HepG2 (cell line): ENCODE measurements around the gene RARA. TPM values are rescaled to one million over a fixed set of nuclear protein-coding genes. Genes with fewer than 3 reads are reported as not detected.
A peak's percentile ranks its signal among the peaks of the same experiment; 100 is the strongest.

ENCODE experiments used
- CCDC6 ChIP-seq: sonication (generic); formaldehyde crosslinking; IDR thresholded peaks from 2 replicates; pipeline ENCODE4 v1.8.1; 2022; ENCODE audit warnings: mild to moderate bottlenecking, missing genetic modification reagents, moderate library complexity
- CREB1 ChIP-seq, 2 experiments: fragments of 450-650 bp in 1 of 2; IDR thresholded peaks; 2 replicates each; pipeline ENCODE4 v1.6.1; 2016 to 2017; ENCODE audit warnings: control low read depth in 1 of 2, mild to moderate bottlenecking in 1 of 2, missing compliant biosample characterization in 1 of 2, missing genetic modification characterization in 1 of 2
- ELF4 ChIP-seq: sonication (generic); formaldehyde crosslinking; IDR thresholded peaks from 2 replicates; pipeline ENCODE4 v1.5.0; 2020; ENCODE audit warnings: missing genetic modification reagents, mild to moderate bottlenecking, moderate library complexity, borderline replicate concordance
- EP300 ChIP-seq, 3 experiments: sonication (generic) in 1 of 3; formaldehyde crosslinking in 1 of 3; IDR thresholded peaks; 2 replicates each; pipeline versions ENCODE4 v1.5.1 to v1.6.1; 2011 to 2020; ENCODE audit warnings: low read depth in 2 of 3, low read length in 2 of 3, borderline replicate concordance in 1 of 3, improper control_type of control experiment in 1 of 3, mild to moderate bottlenecking in 1 of 3, missing genetic modification reagents in 1 of 3, moderate library complexity in 1 of 3
- FIP1L1 ChIP-seq: fragments of 200-400 bp; formaldehyde crosslinking; IDR thresholded peaks from 2 replicates; pipeline ENCODE4 v1.6.1; 2018; ENCODE audit warnings: low read depth, mild to moderate bottlenecking, low read length, moderate library complexity, borderline replicate concordance; ENCODE audit not compliant: insufficient read depth
- FOXO1 ChIP-seq: sonication (generic); formaldehyde crosslinking; IDR thresholded peaks from 2 replicates; pipeline ENCODE4 v1.4.0; 2020; ENCODE audit warnings: missing genetic modification reagents
- GTF3A ChIP-seq: sonication (generic); formaldehyde crosslinking; conservative IDR thresholded peaks from 2 replicates; pipeline ENCODE4 v1.4.0; 2020; ENCODE audit warnings: mild to moderate bottlenecking, missing genetic modification reagents
- HMG20A ChIP-seq: IDR thresholded peaks from 2 replicates; pipeline ENCODE4 v1.6.1; 2016; ENCODE audit warnings: borderline replicate concordance
- HNF4A ChIP-seq: sonication (generic); formaldehyde crosslinking; IDR thresholded peaks from 2 replicates; pipeline ENCODE4 v1.4.0; 2020; ENCODE audit warnings: missing genetic modification reagents
- KLF16 ChIP-seq, 2 experiments: sonication (generic) in 1 of 2; formaldehyde crosslinking in 1 of 2; IDR thresholded peaks; 2 replicates each; pipeline versions ENCODE4 v1.6.1 to v1.8.0; 2016 to 2023; ENCODE audit warnings: missing genetic modification reagents in 2 of 2, missing compliant biosample characterization in 1 of 2
- MED1 ChIP-seq: sonication (generic); formaldehyde crosslinking; IDR thresholded peaks from 2 replicates; pipeline ENCODE4 v1.4.0; 2020; ENCODE audit warnings: missing genetic modification reagents
- RBFOX2 ChIP-seq: fragments of 200-400 bp; formaldehyde crosslinking; IDR thresholded peaks from 2 replicates; pipeline ENCODE4 v1.6.1; 2017; ENCODE audit warnings: low read depth, mild to moderate bottlenecking, low read length
- REPIN1 ChIP-seq: sonication (generic); formaldehyde crosslinking; IDR thresholded peaks from 2 replicates; pipeline ENCODE4 v1.8.0; 2022; ENCODE audit warnings: missing genetic modification reagents, low read depth, mild to moderate bottlenecking, borderline replicate concordance
- RXRA ChIP-seq: sonication (generic); formaldehyde crosslinking; IDR thresholded peaks from 2 replicates; pipeline ENCODE4 v1.5.1; 2020; ENCODE audit warnings: missing genetic modification reagents
- SAFB2 ChIP-seq: sonication (generic); formaldehyde crosslinking; IDR thresholded peaks from 2 replicates; pipeline ENCODE4 v1.5.1; 2020; ENCODE audit warnings: missing genetic modification reagents, low read depth, mild to moderate bottlenecking, borderline replicate concordance
- SRSF9 ChIP-seq: fragments of 200-400 bp; formaldehyde crosslinking; IDR thresholded peaks from 2 replicates; pipeline ENCODE4 v1.6.1; 2018; ENCODE audit warnings: borderline replicate concordance, mild to moderate bottlenecking, low read depth, low read length; ENCODE audit not compliant: insufficient read depth, poor library complexity, severe bottlenecking
- ZMYM3 ChIP-seq: sonication (generic); formaldehyde crosslinking; IDR thresholded peaks from 2 replicates; pipeline ENCODE4 v1.5.1; 2020; ENCODE audit warnings: mild to moderate bottlenecking, missing genetic modification reagents
- ZNF101 ChIP-seq: sonication (generic); formaldehyde crosslinking; IDR thresholded peaks from 2 replicates; pipeline ENCODE4 v1.4.0; 2020; ENCODE audit warnings: mild to moderate bottlenecking, low read depth, missing genetic modification reagents, borderline replicate concordance
- ZNF180 ChIP-seq: sonication (generic); formaldehyde crosslinking; IDR thresholded peaks from 2 replicates; pipeline ENCODE4 v1.4.0; 2020; ENCODE audit warnings: low read depth, missing genetic modification reagents, borderline replicate concordance
- ZNF572 ChIP-seq: sonication (generic); formaldehyde crosslinking; IDR thresholded peaks from 2 replicates; pipeline ENCODE4 v1.5.1; 2020; ENCODE audit warnings: mild to moderate bottlenecking, missing genetic modification reagents
- ZNF773 ChIP-seq: sonication (generic); formaldehyde crosslinking; IDR thresholded peaks from 2 replicates; pipeline ENCODE4 v1.4.0; 2020; ENCODE audit warnings: missing genetic modification reagents, borderline replicate concordance
- polyA plus RNA-seq, 8 experiments: library from polyadenylated mRNA; depleted of rRNA in 3 of 8; stranded (reverse) in 7 of 8; unstranded in 1 of 8; fragments of >200 nt; fragmentation: Illumina TruSeq in 4 of 8; extraction: Trizol in 4 of 8; gene quantifications; 2 replicates each; pipeline versions ENCODE4 v1.2.1 to v1.2.3, GENCODE V29; 2011 to 2016; ENCODE audit warnings: low read depth in 4 of 8, missing spikeins in 1 of 8, mixed read lengths in 1 of 8; ENCODE audit not compliant: insufficient read depth in 1 of 8
- total RNA-seq, 5 experiments: library from RNA; depleted of rRNA; stranded (reverse); fragments of >200 nt; fragmentation: Illumina TruSeq; extraction: Trizol; gene quantifications; 2 replicates each; pipeline ENCODE4 v1.2.3, GENCODE V29; 2016; ENCODE audit warnings: low read depth in 1 of 5
- TF ChIP-seq, protein P1 (sequence below): IDR thresholded peaks from 2 replicates; pipeline ENCODE4 v1.4.0; 2020; ENCODE audit warnings: mild to moderate bottlenecking, missing genetic modification reagents

Gene RARA
- total and polyA plus RNA-seq, 2 of the 13 experiments (the other 11 are each of a cell fraction or from before 2014, with no cell fraction given), result 6.4 to 8.6 TPM

DNA sequence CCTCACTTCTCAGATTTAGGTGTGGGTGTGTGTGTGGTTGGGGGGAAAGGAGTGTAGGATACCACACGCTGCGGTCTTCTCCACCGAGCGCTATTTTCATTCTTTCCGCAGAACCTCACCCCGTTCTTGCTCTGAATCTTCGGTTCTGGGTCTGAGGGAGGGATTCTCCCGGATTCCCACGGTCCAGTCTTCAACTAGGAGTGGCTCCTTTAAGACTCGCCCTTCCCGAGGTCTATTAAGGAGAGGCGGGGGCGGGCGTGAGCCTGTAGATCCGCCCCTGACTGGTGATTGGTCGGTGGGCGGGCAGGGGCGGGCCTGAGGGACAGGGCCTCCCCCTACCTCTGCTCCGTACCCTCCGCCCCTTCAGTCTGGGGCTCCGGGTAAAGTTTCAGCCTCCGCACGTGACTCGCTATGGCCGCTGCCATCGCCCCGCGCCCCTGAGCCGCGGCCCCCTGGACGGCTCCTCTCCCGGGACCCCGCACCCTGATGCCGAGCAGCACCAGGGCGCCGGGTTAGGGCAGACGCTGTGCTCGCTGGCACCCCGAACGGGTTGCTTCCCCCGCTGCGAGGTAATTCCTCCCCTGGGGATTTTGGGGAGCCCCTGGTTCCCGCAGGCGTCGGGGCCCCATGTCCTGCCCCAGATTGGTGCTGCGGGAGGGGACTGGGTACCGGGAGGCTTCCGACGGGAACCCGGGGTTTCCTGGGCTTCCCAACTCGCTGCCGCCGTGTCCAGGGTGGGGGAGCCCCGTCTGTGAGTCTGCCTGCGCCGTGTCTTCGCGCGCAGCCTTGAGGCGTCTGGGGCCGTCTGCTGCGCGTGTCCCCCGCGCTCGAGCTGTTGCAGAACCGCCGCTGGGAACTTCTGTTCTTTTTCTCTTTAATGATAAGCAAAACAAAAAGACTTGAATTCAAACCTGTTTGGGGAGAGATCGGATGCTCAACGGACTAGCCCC, 9.2 kb downstream of the RARA start (continued):
- TF ChIP-seq ZNF180 (CRISPR knock-in tag) (no peak), ZNF572 (CRISPR knock-in tag) (peak; percentile 85), HNF4A (peak; percentile 19; the same call in 1 of the 2 replicates), KLF16 (CRISPR knock-in tag; IDR thresholded peaks at IDR 0.05) (peak in 1 of 2 experiments; percentile 32; a peak in 2 of 4 replicates), RBFOX2 (peak; percentile 88), ZNF101 (no peak), ZMYM3 (CRISPR knock-in tag) (no peak; the same call in none of the 2 replicates), CCDC6 (peak; percentile 22; the same call in 1 of the 2 replicates), FOXO1 (peak; percentile 26; the same call in 1 of the 2 replicates), ELF4 (CRISPR knock-in tag) (no peak), SRSF9 (no peak), REPIN1 (CRISPR knock-in tag) (no peak; the same call in 1 of the 2 replicates), GTF3A (CRISPR knock-in tag) (0 out of 2 replicates have a peak, but pooled peaks have one; percentile 56), ZNF773 (CRISPR knock-in tag) (no peak), RXRA (CRISPR knock-in tag) (peak; percentile 85), MED1 (CRISPR knock-in tag) (peak; percentile 63), CREB1 (IDR thresholded peaks at IDR 0.05) (no peak), CREB1 (CRISPR knock-in tag; IDR thresholded peaks at IDR 0.05) (peak; percentile 16; the same call in 1 of the 2 replicates), FIP1L1 (no peak), HMG20A (CRISPR knock-in tag) (no peak; the same call in 1 of the 2 replicates), EP300 (IDR thresholded peaks at IDR 0.05; ENCODE audit: low read depth in 2 of 2, low read length in 2 of 2) (no peak), EP300 (CRISPR knock-in tag; IDR thresholded peaks at IDR 0.05; ENCODE audit: borderline replicate concordance) (no peak; the same call in 1 of the 2 replicates), SAFB2 (CRISPR knock-in tag) (peak; percentile 49; the same call in 1 of the 2 replicates)
- TF ChIP-seq, protein P1, sequence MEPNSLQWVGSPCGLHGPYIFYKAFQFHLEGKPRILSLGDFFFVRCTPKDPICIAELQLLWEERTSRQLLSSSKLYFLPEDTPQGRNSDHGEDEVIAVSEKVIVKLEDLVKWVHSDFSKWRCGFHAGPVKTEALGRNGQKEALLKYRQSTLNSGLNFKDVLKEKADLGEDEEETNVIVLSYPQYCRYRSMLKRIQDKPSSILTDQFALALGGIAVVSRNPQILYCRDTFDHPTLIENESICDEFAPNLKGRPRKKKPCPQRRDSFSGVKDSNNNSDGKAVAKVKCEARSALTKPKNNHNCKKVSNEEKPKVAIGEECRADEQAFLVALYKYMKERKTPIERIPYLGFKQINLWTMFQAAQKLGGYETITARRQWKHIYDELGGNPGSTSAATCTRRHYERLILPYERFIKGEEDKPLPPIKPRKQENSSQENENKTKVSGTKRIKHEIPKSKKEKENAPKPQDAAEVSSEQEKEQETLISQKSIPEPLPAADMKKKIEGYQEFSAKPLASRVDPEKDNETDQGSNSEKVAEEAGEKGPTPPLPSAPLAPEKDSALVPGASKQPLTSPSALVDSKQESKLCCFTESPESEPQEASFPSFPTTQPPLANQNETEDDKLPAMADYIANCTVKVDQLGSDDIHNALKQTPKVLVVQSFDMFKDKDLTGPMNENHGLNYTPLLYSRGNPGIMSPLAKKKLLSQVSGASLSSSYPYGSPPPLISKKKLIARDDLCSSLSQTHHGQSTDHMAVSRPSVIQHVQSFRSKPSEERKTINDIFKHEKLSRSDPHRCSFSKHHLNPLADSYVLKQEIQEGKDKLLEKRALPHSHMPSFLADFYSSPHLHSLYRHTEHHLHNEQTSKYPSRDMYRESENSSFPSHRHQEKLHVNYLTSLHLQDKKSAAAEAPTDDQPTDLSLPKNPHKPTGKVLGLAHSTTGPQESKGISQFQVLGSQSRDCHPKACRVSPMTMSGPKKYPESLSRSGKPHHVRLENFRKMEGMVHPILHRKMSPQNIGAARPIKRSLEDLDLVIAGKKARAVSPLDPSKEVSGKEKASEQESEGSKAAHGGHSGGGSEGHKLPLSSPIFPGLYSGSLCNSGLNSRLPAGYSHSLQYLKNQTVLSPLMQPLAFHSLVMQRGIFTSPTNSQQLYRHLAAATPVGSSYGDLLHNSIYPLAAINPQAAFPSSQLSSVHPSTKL, result peak; percentile 69; the same call in 1 of the 2 replicates
